Activated CD4-positive, CD25-positive, alpha-beta regulatory T cell treated with anti-CD3 and anti-CD28 coated beads, Interleukin-2, amount 50 U/mL, for 16 hours (primary cell): ENCODE measurements around the gene RPL28.

Source experiments
- DNase-seq: peaks from one replicate; pipeline ENCODE4 v3.0.0-alpha.2; 2020; ENCODE audit warnings: low read depth, low spot score

Gene RPL28

GRCh38 chr19:55353356-55353802 lies 32.4 kb upstream of the RPL28 start:
- DNase-seq: no peak

- peak; percentile 30 for DNase-seq
Observed at GRCh38 chr19:55353803-55354697, 31.7 kb upstream of the RPL28 start.

GRCh38 chr19:55354698-55355212 lies 31.0 kb upstream of the RPL28 start, which contains the start of gene COX6B2:
TSS of gene COX6B2 (minus strand) at chr19:55354719. CDS start at chr19:55354521, 198 bp downstream.
- no peak for DNase-seq

- DNase-seq: no peak
Observed at GRCh38 chr19:55355213-55355821, 30.4 kb upstream of the RPL28 start.

- DNase-seq: no peak
Observed at GRCh38 chr19:55358493-55358892, 27.2 kb upstream of the RPL28 start.

GRCh38 chr19:55358943-55359908 lies 26.5 kb upstream of the RPL28 start:
- DNase-seq: no peak

- no peak for DNase-seq
Observed at GRCh38 chr19:55360902-55361301, 24.8 kb upstream of the RPL28 start.

GRCh38 chr19:55362174-55362989 lies 23.4 kb upstream of the RPL28 start:
- no peak for DNase-seq

- no peak for DNase-seq
Observed at GRCh38 chr19:55362990-55363716, 22.6 kb upstream of the RPL28 start, which contains the start of gene GARIN5B. TSS of gene GARIN5B (minus strand) at chr19:55363260. CDS start at chr19:55363066, 194 bp downstream.

- DNase-seq: no peak
Observed at GRCh38 chr19:55365245-55365644, 20.5 kb upstream of the RPL28 start.

GRCh38 chr19:55365964-55366363 lies 19.8 kb upstream of the RPL28 start:
- DNase-seq: no peak

GRCh38 chr19:55366790-55367189 lies 18.9 kb upstream of the RPL28 start:
- DNase-seq: no peak

- DNase-seq: no peak
Observed at GRCh38 chr19:55368106-55368505, 17.6 kb upstream of the RPL28 start.

GRCh38 chr19:55368701-55369563 lies 16.8 kb upstream of the RPL28 start:
- DNase-seq: no peak

- no peak for DNase-seq
Observed at GRCh38 chr19:55369653-55370304, 16.0 kb upstream of the RPL28 start.

- no peak for DNase-seq
Observed at GRCh38 chr19:55370305-55370988, 15.3 kb upstream of the RPL28 start, which contains the start of gene IL11. TSS of gene IL11 (minus strand) at chr19:55370463. CDS start at chr19:55370310, 153 bp downstream.

GRCh38 chr19:55372316-55373081 lies 13.2 kb upstream of the RPL28 start:
- no peak for DNase-seq
